SK-N-SH treated with all-trans-retinoic acid at 6 μM for 48 hours (cell line): Measurements from ENCODE around the gene FANCE.

Experiments
- ATAC-seq: fragments of 200-7000 bp; cut with Tn5 transposase; 3 replicates; pipeline ENCODE4 v1.9.1; 2020; ENCODE audit warnings: mild to moderate bottlenecking, moderate library complexity
- ARNTL ChIP-seq: fragments of 450-650 bp; formaldehyde crosslinking; IDR thresholded peaks from 2 replicates; pipeline ENCODE4 v1.5.0; 2020; ENCODE audit warnings: low read depth, mild to moderate bottlenecking, moderate library complexity, borderline replicate concordance
- BACH2 ChIP-seq: fragments of 250-450 bp; sonication (Bioruptor Pico); IDR thresholded peaks from 2 replicates; pipeline ENCODE4 v1.9.0; 2021; ENCODE audit warnings: mild to moderate bottlenecking, borderline replicate concordance
- CSDC2 ChIP-seq: fragments of 250-450 bp; sonication (Bioruptor Pico); IDR thresholded peaks from 2 replicates; pipeline ENCODE4 v1.5.0; 2020; ENCODE audit warnings: mild to moderate bottlenecking, moderate library complexity
- ESRRG ChIP-seq: fragments of 250-450 bp; sonication (Bioruptor Pico); IDR thresholded peaks from 2 replicates; pipeline ENCODE4 v1.6.1; 2021; ENCODE audit warnings: mild to moderate bottlenecking
- GLIS3 ChIP-seq: fragments of 250-450 bp; sonication (Bioruptor Pico); IDR thresholded peaks from 2 replicates; pipeline ENCODE4 v1.5.0; 2020; ENCODE audit warnings: mild to moderate bottlenecking, moderate library complexity
- ISL1 ChIP-seq: fragments of 250-450 bp; sonication (Bioruptor Pico); IDR thresholded peaks from 2 replicates; pipeline ENCODE4 v2.1.2; 2022; ENCODE audit warnings: mild to moderate bottlenecking, moderate library complexity
- OSR1 ChIP-seq: fragments of 250-450 bp; sonication (Bioruptor Pico); IDR thresholded peaks from 2 replicates; pipeline ENCODE4 v1.8.0; 2022; ENCODE audit warnings: moderate library complexity, mild to moderate bottlenecking, inconsistent platforms
- PPARA ChIP-seq: fragments of 250-450 bp; sonication (Bioruptor Pico); IDR thresholded peaks from 2 replicates; pipeline ENCODE4 v1.5.0; 2020; ENCODE audit warnings: mild to moderate bottlenecking, borderline replicate concordance
- RARB ChIP-seq: fragments of 250-450 bp; sonication (Bioruptor Pico); IDR thresholded peaks from 2 replicates; pipeline ENCODE4 v1.8.0; 2021; ENCODE audit warnings: mild to moderate bottlenecking, moderate library complexity
- SNAI2 ChIP-seq: fragments of 250-450 bp; sonication (Bioruptor Pico); IDR thresholded peaks from 2 replicates; pipeline ENCODE4 v1.5.0; 2020; ENCODE audit warnings: mild to moderate bottlenecking, moderate library complexity
- TOX ChIP-seq: fragments of 250-450 bp; sonication (Bioruptor Pico); IDR thresholded peaks from 2 replicates; pipeline ENCODE4 v1.8.0; 2021; ENCODE audit warnings: mild to moderate bottlenecking, moderate library complexity, borderline replicate concordance
- TSHZ2 ChIP-seq: fragments of 250-450 bp; sonication (Bioruptor Pico); IDR thresholded peaks from 2 replicates; pipeline ENCODE4 v1.5.0; 2020; ENCODE audit warnings: mild to moderate bottlenecking, moderate library complexity
- ZC3H10 ChIP-seq: fragments of 250-450 bp; sonication (Bioruptor Pico); IDR thresholded peaks from 2 replicates; pipeline ENCODE4 v1.5.1; 2021; ENCODE audit warnings: mild to moderate bottlenecking, moderate library complexity
- ZFP3 ChIP-seq: fragments of 250-450 bp; sonication (Bioruptor Pico); IDR thresholded peaks from 2 replicates; pipeline ENCODE4 v1.5.0; 2020; ENCODE audit warnings: mild to moderate bottlenecking, moderate library complexity
- ZFP30 ChIP-seq: fragments of 450-650 bp; formaldehyde crosslinking; IDR thresholded peaks from 2 replicates; pipeline ENCODE4 v1.5.0; 2022; ENCODE audit warnings: mild to moderate bottlenecking, moderate library complexity
- ZNF565 ChIP-seq: fragments of 450-650 bp; formaldehyde crosslinking; conservative IDR thresholded peaks from 2 replicates; pipeline ENCODE4 v1.5.0; 2020; ENCODE audit warnings: low read depth, mild to moderate bottlenecking, moderate library complexity
- ZNF70 ChIP-seq: fragments of 450-650 bp; formaldehyde crosslinking; IDR thresholded peaks from 2 replicates; pipeline ENCODE4 v1.5.0; 2020; ENCODE audit warnings: mild to moderate bottlenecking, moderate library complexity
- ZNF8 ChIP-seq: fragments of 450-650 bp; formaldehyde crosslinking; IDR thresholded peaks from 2 replicates; pipeline ENCODE4 v1.5.0; 2020; ENCODE audit warnings: mild to moderate bottlenecking, moderate library complexity
- TF ChIP-seq, protein P1 (sequence below): fragments of 250-450 bp; sonication (Bioruptor Pico); IDR thresholded peaks from 2 replicates; pipeline ENCODE4 v1.5.1; 2021; ENCODE audit warnings: mild to moderate bottlenecking, moderate library complexity
- TF ChIP-seq, protein P2 (sequence below): fragments of 250-450 bp; sonication (Bioruptor Pico); IDR thresholded peaks from 2 replicates; pipeline ENCODE4 v1.8.0; 2021; ENCODE audit warnings: low read depth, mild to moderate bottlenecking, moderate library complexity, borderline replicate concordance
- TF ChIP-seq, protein P3 (sequence below): fragments of 250-450 bp; sonication (Bioruptor Pico); IDR thresholded peaks from 2 replicates; pipeline ENCODE4 v1.8.0; 2020; ENCODE audit warnings: mild to moderate bottlenecking, moderate library complexity, borderline replicate concordance
- TF ChIP-seq, protein P4 (sequence below): fragments of 250-450 bp; sonication (Bioruptor Pico); IDR thresholded peaks from 2 replicates; pipeline ENCODE4 v1.5.1; 2020; ENCODE audit warnings: low read depth, mild to moderate bottlenecking, moderate library complexity

FANCE gene

GRCh38 chr6:35510916-35511561 lies 58.9 kb downstream of the FANCE start (continued):
- TF ChIP-seq, protein P1, sequence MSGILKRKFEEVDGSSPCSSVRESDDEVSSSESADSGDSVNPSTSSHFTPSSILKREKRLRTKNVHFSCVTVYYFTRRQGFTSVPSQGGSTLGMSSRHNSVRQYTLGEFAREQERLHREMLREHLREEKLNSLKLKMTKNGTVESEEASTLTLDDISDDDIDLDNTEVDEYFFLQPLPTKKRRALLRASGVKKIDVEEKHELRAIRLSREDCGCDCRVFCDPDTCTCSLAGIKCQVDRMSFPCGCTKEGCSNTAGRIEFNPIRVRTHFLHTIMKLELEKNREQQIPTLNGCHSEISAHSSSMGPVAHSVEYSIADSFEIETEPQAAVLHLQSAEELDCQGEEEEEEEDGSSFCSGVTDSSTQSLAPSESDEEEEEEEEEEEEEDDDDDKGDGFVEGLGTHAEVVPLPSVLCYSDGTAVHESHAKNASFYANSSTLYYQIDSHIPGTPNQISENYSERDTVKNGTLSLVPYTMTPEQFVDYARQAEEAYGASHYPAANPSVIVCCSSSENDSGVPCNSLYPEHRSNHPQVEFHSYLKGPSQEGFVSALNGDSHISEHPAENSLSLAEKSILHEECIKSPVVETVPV (CRISPR knock-in tag): no peak
- TF ChIP-seq ZC3H10 (CRISPR knock-in tag) (no peak), ESRRG (CRISPR knock-in tag) (no peak), ZFP3 (CRISPR knock-in tag) (no peak), TOX (CRISPR knock-in tag) (no peak), SNAI2 (CRISPR knock-in tag) (no peak), ZNF8 (CRISPR knock-in tag) (no peak), PPARA (CRISPR knock-in tag) (no peak), ZNF565 (CRISPR knock-in tag) (no peak), BACH2 (no peak), GLIS3 (CRISPR knock-in tag) (no peak)
- TF ChIP-seq, all 23 proteins: peak for 0

- ATAC-seq: no peak
- TF ChIP-seq, protein P2, sequence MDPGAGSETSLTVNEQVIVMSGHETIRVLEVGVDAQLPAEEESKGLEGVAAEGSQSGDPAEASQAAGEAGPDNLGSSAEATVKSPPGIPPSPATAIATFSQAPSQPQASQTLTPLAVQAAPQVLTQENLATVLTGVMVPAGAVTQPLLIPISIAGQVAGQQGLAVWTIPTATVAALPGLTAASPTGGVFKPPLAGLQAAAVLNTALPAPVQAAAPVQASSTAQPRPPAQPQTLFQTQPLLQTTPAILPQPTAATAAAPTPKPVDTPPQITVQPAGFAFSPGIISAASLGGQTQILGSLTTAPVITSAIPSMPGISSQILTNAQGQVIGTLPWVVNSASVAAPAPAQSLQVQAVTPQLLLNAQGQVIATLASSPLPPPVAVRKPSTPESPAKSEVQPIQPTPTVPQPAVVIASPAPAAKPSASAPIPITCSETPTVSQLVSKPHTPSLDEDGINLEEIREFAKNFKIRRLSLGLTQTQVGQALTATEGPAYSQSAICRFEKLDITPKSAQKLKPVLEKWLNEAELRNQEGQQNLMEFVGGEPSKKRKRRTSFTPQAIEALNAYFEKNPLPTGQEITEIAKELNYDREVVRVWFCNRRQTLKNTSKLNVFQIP (CRISPR knock-in tag): no peak
- TF ChIP-seq ZFP3 (CRISPR knock-in tag): no peak
- no peak for TF ChIP-seq OSR1 (CRISPR knock-in tag)
- TF ChIP-seq, protein P3, sequence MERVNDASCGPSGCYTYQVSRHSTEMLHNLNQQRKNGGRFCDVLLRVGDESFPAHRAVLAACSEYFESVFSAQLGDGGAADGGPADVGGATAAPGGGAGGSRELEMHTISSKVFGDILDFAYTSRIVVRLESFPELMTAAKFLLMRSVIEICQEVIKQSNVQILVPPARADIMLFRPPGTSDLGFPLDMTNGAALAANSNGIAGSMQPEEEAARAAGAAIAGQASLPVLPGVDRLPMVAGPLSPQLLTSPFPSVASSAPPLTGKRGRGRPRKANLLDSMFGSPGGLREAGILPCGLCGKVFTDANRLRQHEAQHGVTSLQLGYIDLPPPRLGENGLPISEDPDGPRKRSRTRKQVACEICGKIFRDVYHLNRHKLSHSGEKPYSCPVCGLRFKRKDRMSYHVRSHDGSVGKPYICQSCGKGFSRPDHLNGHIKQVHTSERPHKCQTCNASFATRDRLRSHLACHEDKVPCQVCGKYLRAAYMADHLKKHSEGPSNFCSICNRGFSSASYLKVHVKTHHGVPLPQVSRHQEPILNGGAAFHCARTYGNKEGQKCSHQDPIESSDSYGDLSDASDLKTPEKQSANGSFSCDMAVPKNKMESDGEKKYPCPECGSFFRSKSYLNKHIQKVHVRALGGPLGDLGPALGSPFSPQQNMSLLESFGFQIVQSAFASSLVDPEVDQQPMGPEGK (CRISPR knock-in tag): no peak
- no peak for TF ChIP-seq ZNF8 (CRISPR knock-in tag)
- TF ChIP-seq, protein P1 (CRISPR knock-in tag): no peak
- TF ChIP-seq PPARA (CRISPR knock-in tag): no peak
- TF ChIP-seq SNAI2 (CRISPR knock-in tag): no peak
- no peak for TF ChIP-seq ZFP30
- no peak for TF ChIP-seq BACH2
- TF ChIP-seq ARNTL (CRISPR knock-in tag): no peak
- TF ChIP-seq RARB (CRISPR knock-in tag): no peak
- TF ChIP-seq ZNF565 (CRISPR knock-in tag): no peak
- no peak for TF ChIP-seq TSHZ2 (CRISPR knock-in tag)
- no peak for TF ChIP-seq ZC3H10 (CRISPR knock-in tag)
- no peak for TF ChIP-seq ISL1 (CRISPR knock-in tag)
- TF ChIP-seq, protein P4, sequence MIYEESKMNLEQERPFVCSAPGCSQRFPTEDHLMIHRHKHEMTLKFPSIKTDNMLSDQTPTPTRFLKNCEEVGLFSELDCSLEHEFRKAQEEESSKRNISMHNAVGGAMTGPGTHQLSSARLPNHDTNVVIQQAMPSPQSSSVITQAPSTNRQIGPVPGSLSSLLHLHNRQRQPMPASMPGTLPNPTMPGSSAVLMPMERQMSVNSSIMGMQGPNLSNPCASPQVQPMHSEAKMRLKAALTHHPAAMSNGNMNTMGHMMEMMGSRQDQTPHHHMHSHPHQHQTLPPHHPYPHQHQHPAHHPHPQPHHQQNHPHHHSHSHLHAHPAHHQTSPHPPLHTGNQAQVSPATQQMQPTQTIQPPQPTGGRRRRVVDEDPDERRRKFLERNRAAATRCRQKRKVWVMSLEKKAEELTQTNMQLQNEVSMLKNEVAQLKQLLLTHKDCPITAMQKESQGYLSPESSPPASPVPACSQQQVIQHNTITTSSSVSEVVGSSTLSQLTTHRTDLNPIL (CRISPR knock-in tag): no peak
- no peak for TF ChIP-seq ZNF70 (CRISPR knock-in tag)
- no peak for TF ChIP-seq CSDC2 (CRISPR knock-in tag)
These were observed 59.4 kb downstream of the FANCE start for GRCh38 chr6:35511562-35511941.
